Neutrophil (primary cell): ENCODE data around the gene ALOX12B.

Source experiments
- H3K27ac ChIP-seq: fragments of 200-600 bp; sonication (generic); 2 replicates; pipeline ENCODE4 v1.5.1; 2016; ENCODE audit warnings: mild to moderate bottlenecking, moderate library complexity
- H3K27me3 ChIP-seq: fragments of 200-600 bp; sonication (generic); 2 replicates; pipeline ENCODE4 v1.6.0; 2016; ENCODE audit warnings: mild to moderate bottlenecking
- H3K36me3 ChIP-seq: fragments of 200-600 bp; sonication (generic); 2 replicates; pipeline ENCODE4 v1.5.1; 2017
- H3K4me1 ChIP-seq, 2 experiments: fragments of 200-600 bp in 1 of 2; sonication (generic) in 1 of 2; 1 replicate in 1 of 2; 2 replicates in 1 of 2; pipeline versions ENCODE4 v1.5.1 to v1.6.1; 2013 to 2016; ENCODE audit warnings: low read depth in 1 of 2, low read length in 1 of 2, mild to moderate bottlenecking in 1 of 2, moderate library complexity in 1 of 2; ENCODE audit not compliant: control insufficient read depth in 1 of 2, insufficient read depth in 1 of 2
- H3K4me3 ChIP-seq, 2 experiments: fragments of 200-600 bp in 1 of 2; sonication (generic) in 1 of 2; 1 replicate in 1 of 2; 2 replicates in 1 of 2; pipeline ENCODE4 v1.5.1; 2013 to 2016; ENCODE audit warnings: low read depth in 1 of 2, low read length in 1 of 2, mild to moderate bottlenecking in 1 of 2, moderate library complexity in 1 of 2
- H3K9me3 ChIP-seq: fragments of 200-600 bp; sonication (generic); 2 replicates; pipeline ENCODE4 v1.5.1; 2016
- CTCF ChIP-seq: fragments of 200-600 bp; sonication (generic); IDR thresholded peaks from 2 replicates; pipeline ENCODE4 v1.5.1; 2016; ENCODE audit warnings: antibody characterized with exemption

ALOX12B gene

GRCh38 chr17:8039611-8040168 is 47.8 kb downstream of the ALOX12B start:
- H3K4me3 ChIP-seq: no peak overlapping the region
- no peaks in the 10 kb centered on the region for H3K36me3 ChIP-seq

GRCh38 chr17:8038954-8039610 is 48.4 kb downstream of the ALOX12B start, which contains the start of gene ALOX15B:
TSS of gene ALOX15B (plus strand) at chr17:8039059. CDS start at chr17:8039156, 97 bp downstream.
- TF ChIP-seq CTCF: no peak
- Histone ChIP-seq H3K4me3 (no peak within 1 kb of the TSS), H3K27me3 (peaks cover 51% of the 10 kb centered on the region), H3K9me3 (no peaks in the 10 kb centered on the region), H3K4me1 (peaks cover 22 to 35% of the 10 kb centered on the region in 2 experiments), H3K27ac (no peak within 1 kb of the TSS), H3K36me3 (no peaks in the 10 kb centered on the region)

More at GRCh38 chr17:8039611-8040168, 47.8 kb downstream of the ALOX12B start:
- no peak for TF ChIP-seq CTCF
- Histone ChIP-seq H3K9me3 (no peaks in the 10 kb centered on the region), H3K4me1 (peaks cover 22 to 35% of the 10 kb centered on the region in 2 experiments), H3K27me3 (peaks cover 45% of the 10 kb centered on the region), H3K27ac (no peak overlapping the region)

GRCh38 chr17:8032442-8032841 is 55.1 kb downstream of the ALOX12B start:
- TF ChIP-seq CTCF: no peak
- Histone ChIP-seq H3K4me3 (no peak overlapping the region), H3K27ac (no peak overlapping the region), H3K9me3 (no peaks in the 10 kb centered on the region), H3K27me3 (peaks cover 72% of the 10 kb centered on the region), H3K36me3 (no peaks in the 10 kb centered on the region), H3K4me1 (no peaks in the 10 kb centered on the region)

GRCh38 chr17:8031950-8032349 is 55.6 kb downstream of the ALOX12B start:
- TF ChIP-seq CTCF: no peak
- Histone ChIP-seq H3K4me1 (no peaks in the 10 kb centered on the region), H3K4me3 (no peak overlapping the region), H3K9me3 (no peaks in the 10 kb centered on the region), H3K27me3 (peaks cover 72% of the 10 kb centered on the region), H3K36me3 (no peaks in the 10 kb centered on the region), H3K27ac (no peak overlapping the region)

GRCh38 chr17:8031261-8031661 is 56.3 kb downstream of the ALOX12B start:
- Histone ChIP-seq H3K36me3 (no peaks in the 10 kb centered on the region), H3K9me3 (no peaks in the 10 kb centered on the region), H3K27me3 (peaks cover 75% of the 10 kb centered on the region), H3K27ac (no peak overlapping the region), H3K4me3 (no peak overlapping the region), H3K4me1 (no peaks in the 10 kb centered on the region)
- no peak for TF ChIP-seq CTCF
